Hepatocyte (in vitro differentiated cells): ENCODE data around the gene ZDHHC12. TPM values are rescaled to one million over a fixed set of nuclear protein-coding genes. Genes with fewer than 3 reads are reported as not detected.
"Not testable (repeated sequence)": the region's sequence is repeated elsewhere in the genome, so short reads cannot be mapped to it uniquely, and the experiment has no call there.

ENCODE experiments used
- DNase-seq: peaks from one replicate; pipeline ENCODE4 v3.0.0-alpha.2; 2016; ENCODE audit warnings: low spot score
- H2AFZ ChIP-seq: fragments of 200-600 bp; sonication (generic); 2 replicates; pipeline ENCODE4 v1.6.0; 2016; ENCODE audit warnings: antibody characterized with exemption, mild to moderate bottlenecking
- H3K27ac ChIP-seq: fragments of 200-600 bp; sonication (generic); 2 replicates; pipeline ENCODE4 v1.5.1; 2016; ENCODE audit warnings: mild to moderate bottlenecking
- H3K27me3 ChIP-seq: fragments of 200-600 bp; sonication (generic); 2 replicates; pipeline ENCODE4 v1.6.1; 2016
- H3K36me3 ChIP-seq: fragments of 200-600 bp; sonication (generic); replicated peaks from 2 replicates; pipeline ENCODE4 v1.5.1; 2016; ENCODE audit warnings: low read depth; ENCODE audit not compliant: insufficient read depth
- H3K4me1 ChIP-seq: fragments of 200-600 bp; sonication (generic); 2 replicates; pipeline ENCODE4 v1.5.1; 2016; ENCODE audit warnings: mild to moderate bottlenecking, moderate library complexity; ENCODE audit not compliant: insufficient read depth
- H3K4me2 ChIP-seq: fragments of 200-600 bp; sonication (generic); 2 replicates; pipeline ENCODE4 v1.6.0; 2016
- H3K4me3 ChIP-seq: fragments of 200-600 bp; sonication (generic); 2 replicates; pipeline ENCODE4 v1.5.1; 2016; ENCODE audit warnings: mild to moderate bottlenecking
- H3K79me2 ChIP-seq: fragments of 200-600 bp; sonication (generic); 2 replicates; pipeline ENCODE4 v1.6.0; 2017; ENCODE audit warnings: mild to moderate bottlenecking
- H3K9me2 ChIP-seq: fragments of 200-600 bp; sonication (generic); replicated peaks from 2 replicates; pipeline ENCODE4 v1.6.0; 2017; ENCODE audit warnings: mild to moderate bottlenecking; ENCODE audit not compliant: insufficient read depth
- H3K9me3 ChIP-seq: fragments of 200-600 bp; sonication (generic); 2 replicates; pipeline ENCODE4 v1.5.1; 2016; ENCODE audit warnings: low read depth, mild to moderate bottlenecking
- H4K20me1 ChIP-seq: fragments of 200-600 bp; sonication (generic); 2 replicates; pipeline ENCODE4 v1.6.0; 2016; ENCODE audit warnings: mild to moderate bottlenecking; ENCODE audit not compliant: insufficient read depth, poor library complexity, severe bottlenecking
- CTCF ChIP-seq: fragments of 200-600 bp; sonication (generic); IDR thresholded peaks from 2 replicates; pipeline ENCODE4 v1.5.1; 2016; ENCODE audit warnings: antibody characterized with exemption, mild to moderate bottlenecking; ENCODE audit not compliant: poor library complexity
- EZH2 ChIP-seq: fragments of 200-600 bp; sonication (generic); IDR thresholded peaks from 2 replicates; pipeline ENCODE4 v1.6.1; 2016; ENCODE audit warnings: antibody characterized with exemption, mild to moderate bottlenecking, borderline replicate concordance
- EZH2phosphoT487 ChIP-seq: fragments of 200-600 bp; sonication (generic); IDR thresholded peaks from one replicate; pipeline ENCODE4 v1.6.1; 2018; ENCODE audit warnings: antibody characterized with exemption, mild to moderate bottlenecking, low read depth, moderate library complexity; ENCODE audit not compliant: unreplicated experiment, severe bottlenecking
- WGBS: methylation state at CpG from one replicate; pipeline ENCODE4 v1.1.6; 2016; ENCODE audit warnings: low lambda C conversion rate; ENCODE audit errors: missing lambda C conversion rate; 5-methylcytosine and 5-hydroxymethylcytosine counted together
- polyA plus RNA-seq: library from polyadenylated mRNA; unstranded; fragments of >200 nt; fragmentation: Nextera tagmentation; extraction: Ambion mirVana; gene quantifications from 2 replicates; pipeline ENCODE4 v1.2.1, GENCODE V29; 2016
- total RNA-seq: library from RNA; depleted of rRNA; stranded (reverse); fragments of >200 nt; gene quantifications from 2 replicates; pipeline ENCODE4 v1.2.3, GENCODE V29; 2014

ZDHHC12 gene
- total and polyA plus RNA-seq, 2 experiments from 2014 or later, result 26.2 to 76.3 TPM

DNA sequence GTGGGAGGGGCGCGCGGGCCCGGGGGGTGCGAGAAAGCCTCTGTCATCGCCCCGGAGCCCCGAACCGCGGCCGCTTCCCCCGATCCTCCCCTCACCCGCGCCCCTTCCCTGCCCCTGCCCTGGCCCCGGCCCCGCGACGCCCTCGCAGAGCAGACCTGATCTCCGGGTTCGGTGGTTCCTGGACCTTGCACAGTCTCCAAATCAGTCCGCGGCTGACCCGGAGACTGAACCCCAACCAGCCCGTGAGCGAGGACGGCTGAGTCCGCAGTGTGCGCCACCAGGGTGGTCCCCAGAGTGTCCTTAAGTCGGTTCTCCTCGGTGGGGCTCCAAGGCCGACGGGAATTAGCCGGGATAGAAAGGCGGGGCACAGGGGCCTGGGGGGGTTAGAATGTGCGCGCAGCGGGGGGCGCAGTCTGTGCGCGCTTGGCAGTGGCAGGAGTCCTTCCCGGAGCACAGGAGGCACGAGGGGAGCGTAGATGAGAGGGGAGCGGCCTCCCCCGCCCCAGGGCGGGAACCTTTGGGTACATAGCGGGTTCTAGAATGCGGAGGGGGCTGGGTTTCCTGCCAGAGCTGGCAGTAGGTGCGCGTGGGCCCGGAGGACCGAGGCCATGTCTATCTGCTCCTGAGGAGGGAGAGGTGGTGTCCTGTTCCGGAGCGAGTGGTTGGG, 20.8 kb downstream of the ZDHHC12 start:
- 4% methylated on average over 35 of the region's 55 CpGs for WGBS
- Histone ChIP-seq H3K27me3 (no peaks in the 10 kb centered on the region), H3K9me3 (no peaks in the 10 kb centered on the region), H3K79me2 (no peaks in the 10 kb centered on the region), H3K9me2 (no peaks in the 10 kb centered on the region), H4K20me1 (no peaks in the 10 kb centered on the region), H3K4me3 (peak overlapping the region; percentile 99), H3K4me1 (no peaks in the 10 kb centered on the region), H3K36me3 (no peaks in the 10 kb centered on the region), H2AFZ (peak overlapping the region; percentile 97), H3K27ac (no peak overlapping the region), H3K4me2 (peak overlapping the region; percentile 97)
- no peak for DNase-seq
- TF ChIP-seq EZH2phosphoT487 (no peak), CTCF (no peak), EZH2 (no peak)

GRCh38 chr9:128702445-128702948, 21.4 kb downstream of the ZDHHC12 start, which contains the start of gene PKN3:
TSS of gene PKN3 (plus strand) at chr9:128702503. CDS start at chr9:128702916, 413 bp downstream.
- under 1% methylated on average over 51 of the region's 65 CpGs for WGBS
- Histone ChIP-seq H3K9me2 (no peaks in the 10 kb centered on the region), H3K36me3 (no peaks in the 10 kb centered on the region), H3K4me3 (peak within 1 kb of the TSS; percentile 99), H4K20me1 (no peaks in the 10 kb centered on the region), H3K4me1 (no peaks in the 10 kb centered on the region), H2AFZ (peak within 1 kb of the TSS; percentile 97), H3K9me3 (no peaks in the 10 kb centered on the region), H3K27ac (peak within 1 kb of the TSS; percentile 78), H3K27me3 (no peaks in the 10 kb centered on the region), H3K79me2 (no peaks in the 10 kb centered on the region), H3K4me2 (peak within 1 kb of the TSS; percentile 97)
- TF ChIP-seq EZH2phosphoT487 (no peak), CTCF (peak; percentile 83)
- peak; percentile 94 for DNase-seq

DNA sequence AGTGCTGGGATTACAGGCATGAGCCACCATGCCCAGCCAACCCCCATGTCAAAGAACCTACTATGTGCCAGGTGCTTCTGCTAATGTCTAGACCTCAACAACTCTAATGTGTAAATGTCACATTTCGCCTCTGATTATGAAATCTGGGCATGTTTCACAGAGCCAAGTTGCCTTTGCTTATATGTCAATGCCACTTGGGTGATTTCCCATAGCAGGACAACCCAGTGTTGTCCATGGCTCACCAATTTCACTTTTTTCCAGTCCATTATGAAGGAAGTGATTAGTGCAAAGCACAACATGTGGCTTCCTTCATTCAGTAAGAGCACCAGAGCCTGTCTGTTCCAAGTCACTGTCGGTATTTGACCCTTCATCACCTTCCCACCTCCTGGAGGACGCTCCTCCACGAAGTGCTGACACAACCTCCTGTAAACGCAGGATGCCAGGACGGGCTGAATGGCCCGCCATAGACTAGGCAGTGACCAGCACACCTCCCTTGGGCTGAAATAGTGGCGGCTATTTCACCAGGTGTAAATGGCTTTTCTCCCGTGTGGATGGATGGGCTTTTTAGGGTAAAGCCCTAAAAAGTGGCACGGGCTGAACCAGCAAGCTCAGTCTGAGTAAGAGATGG, 22.6 kb downstream of the ZDHHC12 start:
- Histone ChIP-seq H3K9me3 (no peaks in the 10 kb centered on the region), H2AFZ (no peak overlapping the region), H3K27ac (no peak overlapping the region), H3K4me1 (no peaks in the 10 kb centered on the region), H3K27me3 (no peaks in the 10 kb centered on the region), H3K4me3 (no peak overlapping the region), H3K79me2 (no peaks in the 10 kb centered on the region), H3K9me2 (no peaks in the 10 kb centered on the region), H3K4me2 (no peak overlapping the region), H4K20me1 (no peaks in the 10 kb centered on the region), H3K36me3 (no peaks in the 10 kb centered on the region)
- TF ChIP-seq CTCF (no peak), EZH2phosphoT487 (no peak), EZH2 (no peak)
- 64% methylated on average over 10 of the region's 10 CpGs for WGBS
- DNase-seq, result no peak

- DNase-seq, H3K4me3 ChIP-seq, H3K9me2 ChIP-seq, H2AFZ ChIP-seq, H3K27me3 ChIP-seq, H4K20me1 ChIP-seq, H3K27ac ChIP-seq, H3K36me3 ChIP-seq, H3K9me3 ChIP-seq, H3K79me2 ChIP-seq, H3K4me2 ChIP-seq, H3K4me1 ChIP-seq: not testable (repeated sequence)
- 95% methylated on average over 28 of the region's 30 CpGs for WGBS
These were observed 24.7 kb downstream of the ZDHHC12 start for GRCh38 chr9:128699096-128699795.
